ENCODE results near the gene UBXN10. TPM values are rescaled to one million over a fixed set of nuclear protein-coding genes. Genes with fewer than 3 reads are reported as not detected.
A peak's percentile ranks its signal among the peaks of the same experiment; 100 is the strongest.

Gene UBXN10, protein sequence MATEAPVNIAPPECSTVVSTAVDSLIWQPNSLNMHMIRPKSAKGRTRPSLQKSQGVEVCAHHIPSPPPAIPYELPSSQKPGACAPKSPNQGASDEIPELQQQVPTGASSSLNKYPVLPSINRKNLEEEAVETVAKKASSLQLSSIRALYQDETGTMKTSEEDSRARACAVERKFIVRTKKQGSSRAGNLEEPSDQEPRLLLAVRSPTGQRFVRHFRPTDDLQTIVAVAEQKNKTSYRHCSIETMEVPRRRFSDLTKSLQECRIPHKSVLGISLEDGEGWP
- total RNA-seq: 1 to 10 TPM in 4 of 6 experiments, under 1 TPM in 2; 0.35 to 2.5 (median 1.8) TPM
- long read RNA-seq, partial matches to known transcripts: 0 of 1 reads
- long read RNA-seq, other reads (novel, unspliced or antisense): 1 of 1 reads

DNA sequence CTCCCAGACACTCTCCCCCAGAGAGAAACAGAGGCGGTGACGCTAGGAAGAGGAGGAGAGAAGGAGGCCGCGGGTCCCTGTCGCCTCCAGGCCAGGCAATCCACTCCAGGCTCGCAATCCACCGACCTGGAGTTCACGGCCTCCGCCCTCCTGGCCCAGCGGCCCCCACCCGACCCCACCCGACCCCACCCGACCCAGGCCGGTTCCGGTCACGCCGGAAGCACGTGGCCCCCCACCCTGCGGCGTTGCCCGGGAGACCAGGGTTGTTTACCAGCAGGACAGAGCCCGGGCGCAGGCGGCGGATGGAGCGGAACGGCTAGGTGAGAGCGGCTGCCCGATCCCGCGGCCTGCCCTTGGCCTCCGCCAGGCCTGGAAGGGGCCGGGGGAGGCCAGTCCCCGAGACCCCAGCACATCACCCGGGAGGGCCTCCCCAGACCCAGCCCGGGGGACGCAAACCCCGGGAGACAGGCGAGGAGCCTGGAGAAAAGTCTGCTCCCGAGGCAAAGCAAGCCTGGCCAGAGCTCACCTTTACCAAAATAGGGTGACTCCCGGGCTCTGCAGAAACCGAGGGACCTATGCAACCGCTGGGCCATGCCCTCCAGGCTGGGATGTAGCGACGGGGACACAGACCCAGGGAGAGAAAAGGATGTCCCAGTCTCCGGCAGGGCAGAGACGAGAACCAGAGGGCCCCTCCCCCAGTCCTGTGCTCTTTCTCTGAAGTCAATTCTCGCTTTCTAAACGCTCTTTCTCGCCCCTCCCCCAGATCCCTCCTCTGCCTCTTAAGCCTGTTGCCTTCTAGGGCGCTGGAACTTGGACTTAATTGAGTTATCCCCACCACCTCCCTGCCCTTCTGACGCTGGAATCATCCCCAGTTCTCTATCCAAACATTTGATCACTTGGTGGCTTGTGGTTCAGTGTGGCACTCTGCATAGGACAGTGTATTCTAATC is at the start of gene UBXN10, which contains the start of gene PLA2G2C:
TSS of gene UBXN10 (plus strand) at position 263 of the 949 bp plus-strand sequence. CDS start 4,466 bp downstream, outside the sequence.
TSS of gene PLA2G2C (minus strand) at position 685 of the 949 bp plus-strand sequence. CDS start 9,155 bp downstream, outside the sequence.
- ATAC-seq: peak; percentile 34 to 69 (median 54)
- DNase-seq: peak; percentile 79 to 82 (median 81)
- H3K36me3 ChIP-seq: no peaks in the 10 kb centered on the region
- peak within 1 kb of the TSS; percentile 39 to 54 (median 43) for H3K4me3 ChIP-seq
- 2% methylated on average over 18 of the region's 52 CpGs for WGBS (ENCODE audit: insufficient coverage, low coverage, low lambda C conversion rate, missing lambda C conversion rate)
- H3K4me1 ChIP-seq: peaks cover 0 to 40% (median 16%) of the 10 kb centered on the region in 4 donors
- H3K27me3 ChIP-seq: no peaks in the 10 kb centered on the region
- no peak for TF ChIP-seq POLR2A (IDR thresholded peaks at IDR 0.05)
- TF ChIP-seq, protein P1, sequence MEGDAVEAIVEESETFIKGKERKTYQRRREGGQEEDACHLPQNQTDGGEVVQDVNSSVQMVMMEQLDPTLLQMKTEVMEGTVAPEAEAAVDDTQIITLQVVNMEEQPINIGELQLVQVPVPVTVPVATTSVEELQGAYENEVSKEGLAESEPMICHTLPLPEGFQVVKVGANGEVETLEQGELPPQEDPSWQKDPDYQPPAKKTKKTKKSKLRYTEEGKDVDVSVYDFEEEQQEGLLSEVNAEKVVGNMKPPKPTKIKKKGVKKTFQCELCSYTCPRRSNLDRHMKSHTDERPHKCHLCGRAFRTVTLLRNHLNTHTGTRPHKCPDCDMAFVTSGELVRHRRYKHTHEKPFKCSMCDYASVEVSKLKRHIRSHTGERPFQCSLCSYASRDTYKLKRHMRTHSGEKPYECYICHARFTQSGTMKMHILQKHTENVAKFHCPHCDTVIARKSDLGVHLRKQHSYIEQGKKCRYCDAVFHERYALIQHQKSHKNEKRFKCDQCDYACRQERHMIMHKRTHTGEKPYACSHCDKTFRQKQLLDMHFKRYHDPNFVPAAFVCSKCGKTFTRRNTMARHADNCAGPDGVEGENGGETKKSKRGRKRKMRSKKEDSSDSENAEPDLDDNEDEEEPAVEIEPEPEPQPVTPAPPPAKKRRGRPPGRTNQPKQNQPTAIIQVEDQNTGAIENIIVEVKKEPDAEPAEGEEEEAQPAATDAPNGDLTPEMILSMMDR (IDR thresholded peaks at IDR 0.05): no peak
- no peaks in the 10 kb centered on the region for H3K9me3 ChIP-seq
- intact Hi-C loops (cut with DNase I): no loop called here
- H3K27ac ChIP-seq: peak within 1 kb of the TSS in 1 of 3 donors; percentile 40

DNA sequence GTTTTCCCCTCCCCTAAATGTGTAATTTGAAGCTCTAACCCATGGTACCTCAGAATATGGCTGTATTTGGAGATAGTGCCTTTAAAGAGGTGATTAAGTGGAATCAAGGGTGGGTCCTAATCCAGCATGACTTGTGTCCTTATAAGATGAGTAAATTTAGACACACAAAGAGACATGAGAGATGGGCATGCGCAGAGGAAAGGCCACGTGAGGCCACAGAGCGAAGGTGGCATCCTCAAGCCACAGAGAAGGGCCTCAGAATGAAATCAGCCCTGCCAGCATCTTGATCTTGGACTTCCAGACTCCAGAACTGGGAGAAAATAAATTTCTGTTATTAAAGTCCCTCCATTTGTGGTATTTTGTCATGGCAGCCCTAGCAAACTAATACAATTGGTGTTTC is 49.6 kb upstream of the UBXN10 start:
- H3K36me3 ChIP-seq: no peaks in the 10 kb centered on the region
- H3K27ac ChIP-seq: no peak overlapping the region
- no peaks in the 10 kb centered on the region for H3K27me3 ChIP-seq
- H3K9me3 ChIP-seq: no peaks in the 10 kb centered on the region
- intact Hi-C loops (cut with DNase I): no loop called here
- no peak overlapping the region for H3K4me3 ChIP-seq
- TF ChIP-seq, protein P1 (IDR thresholded peaks at IDR 0.05): no peak
- no peak for TF ChIP-seq POLR2A (IDR thresholded peaks at IDR 0.05)
- ATAC-seq (no peak), DNase-seq (peak in 1 of 3 donors; percentile 3)
- no peaks in the 10 kb centered on the region for H3K4me1 ChIP-seq
- WGBS (ENCODE audit: insufficient coverage, low coverage, low lambda C conversion rate, missing lambda C conversion rate): 89% methylated on average over 3 of the region's 3 CpGs

DNA sequence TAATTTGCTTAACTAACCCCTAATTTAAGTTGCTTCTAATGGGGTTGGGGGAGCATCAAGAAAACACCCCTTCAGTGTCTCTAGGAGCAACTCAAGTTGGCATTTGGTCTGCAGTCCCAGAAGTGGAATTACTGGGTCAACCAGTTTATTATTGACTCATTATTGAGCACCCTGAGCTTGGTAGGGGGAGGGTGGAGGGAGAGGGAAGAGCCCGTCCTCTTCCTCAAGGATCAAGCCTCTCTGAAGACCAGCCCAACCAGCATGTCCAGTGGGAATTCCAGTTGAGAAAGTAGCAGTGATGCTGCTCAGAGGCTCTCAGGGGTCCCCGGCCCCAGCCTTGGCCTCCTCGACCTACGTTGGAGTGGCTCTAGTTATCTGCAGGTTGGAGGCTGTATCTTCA is 48.8 kb upstream of the UBXN10 start:
- intact Hi-C loops (cut with DNase I): no loop called here
- ATAC-seq (no peak), DNase-seq (no peak)
- Histone ChIP-seq H3K9me3 (no peaks in the 10 kb centered on the region), H3K4me3 (no peak overlapping the region), H3K27me3 (no peaks in the 10 kb centered on the region), H3K27ac (no peak overlapping the region), H3K4me1 (no peaks in the 10 kb centered on the region), H3K36me3 (no peaks in the 10 kb centered on the region)
- TF ChIP-seq, protein P1 (IDR thresholded peaks at IDR 0.05): no peak
- TF ChIP-seq POLR2A (IDR thresholded peaks at IDR 0.05): no peak
- WGBS (ENCODE audit: insufficient coverage, low coverage, low lambda C conversion rate, missing lambda C conversion rate): no CpG with 5 or more reads among the region's 4 CpGs

DNA sequence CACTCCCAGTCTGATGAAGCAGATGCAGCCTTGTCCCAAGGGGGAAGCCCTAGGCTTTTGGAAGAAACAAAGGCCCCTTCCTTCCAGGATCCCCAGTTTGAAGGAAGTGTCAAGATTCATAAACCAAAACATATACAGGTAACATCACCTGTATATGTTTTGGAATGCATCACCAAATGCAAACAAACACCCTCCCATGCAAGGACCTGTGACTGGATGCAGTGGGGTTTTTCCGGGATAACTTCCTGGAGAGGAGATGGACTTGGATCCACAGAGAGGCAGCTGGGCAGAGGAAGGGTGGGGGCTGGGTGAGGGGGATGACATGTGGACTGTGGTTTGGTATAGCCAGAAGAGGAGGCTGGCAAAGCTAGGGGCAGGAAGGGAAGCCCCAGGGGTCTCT is 48.3 kb upstream of the UBXN10 start:
- Histone ChIP-seq H3K36me3 (no peaks in the 10 kb centered on the region), H3K27me3 (no peaks in the 10 kb centered on the region), H3K4me1 (no peaks in the 10 kb centered on the region), H3K27ac (no peak overlapping the region), H3K9me3 (no peaks in the 10 kb centered on the region), H3K4me3 (no peak overlapping the region)
- ATAC-seq (no peak), DNase-seq (no peak)
- 73% methylated on average over 1 of the region's 1 CpG for WGBS (ENCODE audit: insufficient coverage, low coverage, low lambda C conversion rate, missing lambda C conversion rate)
- intact Hi-C loops (cut with DNase I): no loop called here
- TF ChIP-seq, protein P1 (IDR thresholded peaks at IDR 0.05): no peak
- no peak for TF ChIP-seq POLR2A (IDR thresholded peaks at IDR 0.05)
